ENCODE data around the gene CDH13.

GRCh38 chr16:82643936-82644630, 17.3 kb downstream of the CDH13 start:
- TF ChIP-seq CSRNP3 (CRISPR knock-in tag; IDR thresholded peaks at IDR 0.05) (no peak), CREB5 (CRISPR knock-in tag; IDR thresholded peaks at IDR 0.05; ENCODE audit: low read depth) (no peak), ZFP30 (CRISPR knock-in tag; IDR thresholded peaks at IDR 0.05) (no peak), BACH2 (CRISPR knock-in tag; IDR thresholded peaks at IDR 0.05; ENCODE audit: borderline replicate concordance) (no peak), ARNTL (CRISPR knock-in tag; IDR thresholded peaks at IDR 0.05; ENCODE audit: borderline replicate concordance, low read depth) (no peak), ZNF70 (CRISPR knock-in tag; IDR thresholded peaks at IDR 0.05) (no peak)

Measured in SK-N-SH treated with all-trans-retinoic acid at 6 μM for 48 hours (cell line).